ENCODE results near the gene PROM2.

Gene PROM2

GRCh38 chr2:95306336-95306895 lies 32.2 kb downstream of the PROM2 start:
- DNase-seq (ENCODE audit: low read depth in 2 of 2), result no peak

DNA sequence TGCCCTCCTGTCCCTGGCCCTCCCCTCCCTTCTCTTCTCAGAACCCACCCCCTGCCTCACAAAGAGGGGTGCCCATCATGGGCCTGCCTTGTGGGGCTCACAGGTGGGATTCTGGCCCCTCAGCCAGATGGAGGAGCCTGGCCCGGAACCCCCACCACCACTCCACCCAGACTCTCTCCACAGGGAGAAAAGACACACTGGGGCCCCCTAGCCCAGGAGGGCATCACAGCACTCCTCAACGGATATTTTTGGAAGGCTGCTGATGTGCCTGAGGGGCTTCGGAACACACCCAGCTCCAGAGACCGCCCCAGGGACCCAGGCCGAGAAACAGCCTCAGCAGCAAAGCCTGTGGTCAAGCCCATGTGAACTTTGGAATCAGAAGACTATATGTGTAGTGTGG lies 32.8 kb downstream of the PROM2 start:
- DNase-seq (ENCODE audit: low read depth in 2 of 2), result no peak

- DNase-seq (ENCODE audit: low read depth in 2 of 2), result no peak
Measured at GRCh38 chr2:95307878-95308277, 33.6 kb downstream of the PROM2 start.

DNA sequence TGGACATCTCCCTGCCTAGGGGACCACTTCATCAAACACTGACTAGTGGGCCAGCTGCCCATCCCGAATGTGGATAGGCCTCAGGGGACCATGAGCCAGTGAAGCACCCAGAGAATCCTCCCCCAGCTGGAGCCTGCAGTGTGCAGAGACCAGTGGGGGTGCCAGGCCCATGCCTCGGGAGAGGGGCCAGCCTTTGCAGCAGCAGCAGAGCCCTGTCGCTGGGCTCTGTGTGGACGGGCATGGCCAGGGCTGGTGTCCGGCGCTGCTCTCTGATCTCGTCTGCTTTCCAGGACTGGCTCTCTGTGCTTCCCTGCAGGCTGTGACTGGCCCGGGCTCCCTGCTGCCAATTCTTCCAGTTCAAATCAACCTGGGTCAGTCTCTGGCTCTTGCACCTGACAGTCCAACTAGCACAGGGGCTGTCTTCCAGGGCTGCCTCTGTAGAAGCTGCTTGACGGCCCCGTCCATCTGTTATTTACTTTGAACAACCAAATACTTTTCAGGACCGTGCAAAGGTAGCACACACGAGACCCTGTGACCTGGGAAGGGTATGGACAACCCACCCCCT lies 34.3 kb downstream of the PROM2 start:
- DNase-seq (ENCODE audit: low read depth in 2 of 2), result no peak

DNA sequence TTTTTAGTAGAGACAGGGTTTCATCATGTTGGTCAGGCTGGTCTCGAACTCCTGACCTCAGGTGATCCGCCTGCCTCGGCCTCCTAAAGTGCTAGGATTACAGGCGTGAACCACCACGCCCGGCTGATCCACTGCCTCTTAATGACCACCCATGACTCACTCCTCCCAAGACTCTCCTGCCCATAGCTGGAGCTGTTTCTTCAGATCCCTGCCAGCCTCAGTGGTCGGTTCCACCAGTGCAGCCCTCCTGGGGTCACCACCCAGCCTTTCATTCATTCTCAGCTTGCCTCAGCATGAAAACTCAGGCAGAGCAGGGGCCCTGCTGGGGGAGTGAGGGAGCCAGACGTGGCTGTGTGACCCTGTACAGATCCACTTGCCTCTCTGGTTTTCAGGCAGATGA lies 35.4 kb downstream of the PROM2 start:
- no peak for DNase-seq (ENCODE audit: low read depth in 2 of 2)

DNA sequence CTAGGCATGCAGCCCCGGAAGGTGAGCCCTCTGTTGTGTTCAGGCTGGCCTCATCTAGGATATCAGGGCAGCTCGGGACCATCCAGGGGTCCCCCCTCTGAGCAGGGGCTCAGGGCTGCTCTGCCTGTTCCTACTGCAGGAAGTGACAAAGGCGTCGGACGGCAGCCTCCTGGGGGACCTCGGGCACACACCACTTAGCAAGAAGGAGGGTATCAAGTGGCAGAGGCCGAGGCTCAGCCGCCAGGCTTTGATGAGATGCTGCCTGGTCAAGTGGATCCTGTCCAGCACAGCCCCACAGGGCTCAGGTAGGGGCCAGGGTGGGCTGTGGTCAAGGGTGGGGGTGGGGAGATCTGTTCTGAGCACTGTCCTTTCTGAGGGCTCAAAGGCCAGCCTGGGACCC lies 36.0 kb downstream of the PROM2 start:
- no peak for DNase-seq (ENCODE audit: low read depth in 2 of 2)

DNA sequence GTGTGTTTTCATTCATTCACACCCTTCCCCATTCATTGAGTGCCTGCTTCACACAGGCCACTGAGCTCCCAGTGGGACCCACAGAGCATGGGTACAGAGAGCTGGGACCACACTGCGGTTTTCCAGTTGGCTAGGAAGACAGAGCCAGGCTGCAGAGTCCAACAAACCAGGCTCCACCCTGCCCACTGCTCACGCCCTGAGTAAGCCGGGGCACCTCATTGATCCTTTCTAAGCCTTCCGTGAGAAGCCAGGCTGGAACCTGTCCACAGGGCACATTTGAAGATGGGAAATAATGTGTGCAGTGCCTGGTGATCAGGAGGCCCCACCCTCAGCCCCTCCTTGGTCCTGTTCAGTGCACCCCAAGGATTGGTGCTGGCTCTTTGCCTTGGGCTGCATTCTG lies 36.4 kb downstream of the PROM2 start:
- no peak for DNase-seq (ENCODE audit: low read depth in 2 of 2)

DNA sequence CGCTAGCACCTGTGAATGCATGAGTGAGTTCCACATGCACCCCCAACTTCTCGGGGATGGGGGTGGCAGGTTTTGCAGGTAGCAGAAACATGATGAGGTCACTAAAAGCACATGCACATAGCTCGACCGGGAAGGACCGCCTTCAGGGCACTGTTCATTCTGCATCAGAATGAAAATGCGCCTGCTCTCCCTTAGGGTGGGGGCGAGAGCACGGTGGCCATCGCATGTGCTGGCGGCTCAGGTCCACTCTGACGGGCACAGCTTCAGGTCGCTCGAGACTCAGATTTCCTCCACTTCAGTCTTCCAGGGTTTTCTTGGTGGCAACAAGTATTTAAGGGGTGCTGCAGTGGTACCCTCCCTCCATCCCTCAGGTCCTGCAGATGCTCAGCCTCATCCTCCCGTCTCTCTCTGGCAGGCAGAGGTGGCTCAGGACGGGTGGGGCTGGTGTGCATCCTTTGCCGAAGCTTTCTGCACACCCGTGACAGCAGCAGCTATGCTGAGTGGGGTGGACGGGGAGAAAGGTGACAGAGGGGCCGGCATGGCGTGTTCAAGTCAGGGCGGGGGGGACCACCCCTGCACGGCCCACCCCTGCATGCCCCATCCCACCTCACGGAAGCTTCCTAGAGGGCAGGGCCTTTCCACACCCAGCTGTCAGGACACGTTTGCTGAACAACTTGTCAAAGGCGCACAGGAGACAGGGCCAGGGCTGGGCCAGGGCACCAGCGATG lies 37.7 kb downstream of the PROM2 start:
- DNase-seq (ENCODE audit: low read depth in 2 of 2), result no peak

DNA sequence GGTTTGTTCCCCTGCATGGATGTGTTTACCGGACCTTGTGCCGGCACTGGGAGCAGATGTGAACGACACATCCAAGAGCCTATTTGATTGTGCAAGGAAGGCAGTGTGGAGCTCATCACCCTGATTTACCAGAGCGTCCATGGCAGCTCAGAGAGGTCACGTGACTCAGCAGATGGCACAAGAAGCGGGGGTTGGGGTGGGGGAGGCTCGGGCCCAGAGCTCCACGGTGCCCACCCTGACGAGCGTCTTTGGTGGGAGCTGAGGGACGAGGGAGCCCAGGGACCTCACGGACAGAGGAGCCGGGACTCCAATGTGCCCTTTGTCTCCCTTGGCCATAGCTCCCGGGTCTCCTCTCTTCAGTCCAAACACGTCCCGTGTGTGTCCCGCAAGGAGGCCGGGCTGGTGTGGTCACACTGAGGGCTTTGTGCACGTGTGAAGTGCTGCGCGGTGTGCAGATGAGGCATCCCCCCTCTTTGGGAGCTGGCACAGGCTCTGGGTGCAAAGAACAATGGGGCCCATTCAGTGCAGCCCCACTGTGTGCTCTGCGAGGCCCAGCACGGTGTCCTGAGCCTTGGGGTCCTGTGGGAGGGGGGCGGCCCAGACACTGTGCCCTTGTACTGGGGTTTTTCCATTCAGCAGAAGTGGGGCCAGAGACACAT lies 38.4 kb downstream of the PROM2 start:
- no peak for DNase-seq (ENCODE audit: low read depth in 2 of 2)

DNA sequence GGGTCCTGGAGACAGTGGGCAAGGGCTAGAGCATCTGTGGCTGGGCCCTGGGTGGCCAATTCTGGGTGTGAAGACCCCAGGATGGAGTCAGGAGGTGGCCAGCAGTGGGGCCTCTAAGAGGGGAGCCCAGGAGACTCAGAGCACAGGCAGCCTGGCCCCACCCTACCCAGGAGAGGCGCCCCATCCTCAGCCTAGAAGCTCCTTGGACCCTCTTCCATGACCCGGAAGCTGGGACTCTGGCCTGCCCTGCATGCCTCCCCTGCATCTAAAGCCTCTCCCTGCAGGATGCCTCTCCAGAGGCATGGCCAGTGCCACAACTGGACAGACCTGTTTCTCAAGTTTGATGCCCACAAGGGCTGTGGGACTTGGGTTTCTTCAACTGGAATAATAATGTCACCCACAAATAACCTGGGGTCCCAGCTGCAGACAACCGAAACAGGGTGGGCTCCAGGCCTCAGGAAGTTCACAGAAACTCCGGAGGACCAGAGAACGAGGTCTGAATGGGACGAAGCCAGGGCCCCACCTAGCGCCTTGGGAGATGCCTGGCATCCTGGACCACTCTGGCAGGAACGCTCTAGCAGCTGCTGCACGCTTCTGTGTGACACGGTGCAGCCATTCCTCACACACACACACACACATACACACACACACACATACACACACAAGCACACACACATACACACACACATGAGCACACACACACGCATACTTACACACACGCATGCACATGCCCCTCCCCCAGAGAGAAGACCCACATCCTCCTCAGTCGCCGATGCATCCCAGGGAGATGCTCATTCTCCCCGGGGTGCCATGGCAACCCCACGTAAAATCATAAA lies 39.3 kb downstream of the PROM2 start:
- DNase-seq (ENCODE audit: low read depth in 2 of 2), result no peak

- DNase-seq (ENCODE audit: low read depth in 2 of 2), result no peak
Measured at GRCh38 chr2:95314598-95314963, 40.3 kb downstream of the PROM2 start.

DNA sequence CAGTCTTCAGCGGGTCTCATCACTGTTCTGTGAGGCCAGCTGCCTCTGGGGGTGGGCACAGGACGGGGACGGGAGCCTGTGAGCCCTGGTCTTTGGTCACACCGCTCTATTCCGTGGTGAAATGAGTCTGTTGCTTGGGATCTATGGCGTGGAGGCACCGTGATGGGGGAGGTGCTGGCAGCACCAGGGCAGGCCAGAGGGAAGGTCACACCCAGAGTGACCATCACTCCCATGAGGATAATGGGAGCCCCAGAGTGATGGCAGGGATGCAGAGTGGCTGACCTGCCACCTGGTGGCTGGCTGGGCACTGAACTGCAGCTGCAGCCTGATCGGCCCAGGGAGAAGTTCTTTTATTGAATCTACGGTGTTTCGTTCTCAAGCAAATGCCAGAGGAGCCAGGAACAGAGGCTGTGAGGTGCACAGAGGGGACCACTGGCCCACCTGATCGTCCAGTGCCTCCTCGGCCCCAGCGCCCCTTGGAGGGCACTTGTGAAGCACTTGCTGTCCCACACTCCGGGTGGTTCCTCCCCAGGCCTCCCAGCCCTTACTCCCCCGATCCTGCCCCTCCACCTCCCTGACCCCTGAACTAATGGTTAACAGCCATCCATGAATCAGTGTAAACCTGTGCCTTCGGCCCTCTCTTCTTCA lies 40.8 kb downstream of the PROM2 start:
- DNase-seq (ENCODE audit: low read depth in 2 of 2), result no peak

- no peak for DNase-seq (ENCODE audit: low read depth in 2 of 2)
Measured at GRCh38 chr2:95315801-95316411, 41.7 kb downstream of the PROM2 start.

DNA sequence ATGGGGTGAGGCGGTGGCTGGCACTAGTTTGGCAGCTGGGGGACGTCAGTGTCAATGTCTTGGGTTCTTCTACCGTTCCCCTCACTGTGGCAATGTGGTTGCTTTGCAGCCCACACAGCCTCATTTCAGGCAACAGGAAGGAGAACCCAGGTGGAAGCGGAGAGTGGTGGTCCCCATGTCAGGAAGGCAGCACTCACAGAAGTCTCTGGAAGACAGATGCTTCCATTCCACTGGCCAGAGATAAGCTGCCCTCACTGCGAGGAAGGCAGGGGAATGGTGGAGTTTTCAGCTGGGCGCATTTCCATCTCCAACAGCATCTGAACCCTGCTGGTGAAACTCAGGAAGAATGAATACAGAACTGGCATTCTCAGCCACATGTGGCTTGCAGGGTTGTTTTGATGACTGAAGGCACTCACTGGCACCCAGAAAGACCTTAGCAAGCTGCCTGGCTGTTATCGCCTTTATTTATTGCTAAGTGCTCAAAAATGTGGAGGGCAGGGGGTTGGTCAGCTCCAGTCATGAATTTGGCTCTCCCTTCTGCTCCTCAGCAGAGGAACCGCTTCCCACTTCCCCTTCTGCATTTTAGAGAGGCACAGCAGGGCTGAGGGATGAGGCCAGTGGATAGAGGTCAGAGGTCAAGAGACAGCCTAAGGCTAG lies 42.3 kb downstream of the PROM2 start:
- no peak for DNase-seq (ENCODE audit: low read depth in 2 of 2)

DNA sequence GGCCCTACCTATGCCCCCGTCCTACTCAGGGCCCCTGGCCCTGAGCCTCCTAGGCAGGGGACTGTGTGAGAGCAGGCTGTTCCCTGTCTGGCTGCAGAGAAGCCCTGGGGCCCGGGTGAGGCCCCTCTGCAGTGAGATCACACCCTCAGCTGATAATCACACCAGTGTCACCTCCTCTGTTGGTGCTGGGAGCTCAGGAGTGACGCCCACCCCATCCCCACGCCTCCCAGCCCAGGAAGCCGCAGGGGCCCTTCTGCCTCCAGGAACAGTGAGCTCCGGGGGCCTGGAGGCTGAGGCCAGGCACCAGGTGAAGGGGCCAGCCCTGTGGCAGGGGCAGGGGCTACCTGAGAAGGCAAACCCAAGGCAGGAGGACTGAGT lies 42.9 kb downstream of the PROM2 start:
- no peak for DNase-seq (ENCODE audit: low read depth in 2 of 2)

GRCh38 chr2:95317665-95318425 lies 43.6 kb downstream of the PROM2 start:
- no peak for DNase-seq (ENCODE audit: low read depth in 2 of 2)

DNA sequence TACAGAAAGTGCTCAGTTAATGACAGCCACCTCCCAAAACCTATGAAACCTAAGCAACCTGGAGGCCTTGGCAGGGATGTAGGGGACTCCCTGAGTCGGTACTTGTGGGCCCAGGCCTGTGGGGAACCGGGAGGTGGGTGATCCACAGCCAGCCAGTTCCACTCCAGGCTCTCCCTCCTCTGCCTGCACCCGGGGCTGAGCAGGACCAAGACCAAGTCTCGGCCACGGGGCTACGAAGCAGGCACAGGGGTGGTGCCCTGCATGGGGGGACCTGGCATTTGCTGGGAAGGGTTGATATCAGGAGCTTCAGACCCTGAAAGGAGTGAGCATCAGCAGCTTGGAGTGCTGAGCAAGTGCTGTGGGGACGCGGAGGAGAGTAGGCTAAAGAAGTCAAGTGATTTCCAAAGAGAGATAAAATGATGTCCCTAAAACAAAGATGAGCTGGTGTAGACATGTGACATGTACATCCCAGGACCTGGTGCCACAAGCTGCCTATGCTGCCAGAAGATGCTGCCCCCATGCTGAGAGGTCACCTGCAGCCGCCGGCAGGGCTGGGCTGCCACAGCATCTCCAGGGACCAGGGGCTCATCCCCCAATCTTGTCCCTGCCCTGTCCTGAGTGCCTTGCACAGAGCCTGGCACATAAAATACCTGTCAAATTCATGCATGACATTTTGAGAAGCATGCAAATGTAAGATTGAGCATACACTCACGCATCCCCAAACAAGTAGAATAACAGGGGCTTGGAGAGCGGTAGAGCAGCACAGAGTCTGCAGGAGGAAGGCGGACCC lies 44.4 kb downstream of the PROM2 start:
- DNase-seq (ENCODE audit: low read depth in 2 of 2), result no peak

GRCh38 chr2:95319481-95320343 lies 45.5 kb downstream of the PROM2 start:
- DNase-seq (ENCODE audit: low read depth in 2 of 2), result no peak

Measured in activated CD4-positive, alpha-beta T cell treated with anti-CD3 and anti-CD28 coated beads for 24 hours (primary cell).